Transverse colon (tissue), 4 donors: Measurements from ENCODE around the gene EXOSC10. TPM values are rescaled to one million over a fixed set of nuclear protein-coding genes. Genes with fewer than 3 reads are reported as not detected.

Experiments
- DNase-seq: peaks from one replicate; pipeline ENCODE4 v3.0.0-alpha.2; 2019
- H3K27ac ChIP-seq, 4 donors: fragments of 200-600 bp; sonication (generic); 2 replicates each; pipeline ENCODE4 v1.5.1; 2016 to 2018; ENCODE audit warnings: inconsistent platforms in 4 of 4
- H3K27me3 ChIP-seq: fragments of 200-600 bp; sonication (generic); 2 replicates; pipeline ENCODE4 v1.5.1; 2017; ENCODE audit warnings: inconsistent platforms
- H3K36me3 ChIP-seq, 4 donors: fragments of 200-600 bp; sonication (generic); 2 replicates each; pipeline ENCODE4 v1.5.1; 2017 to 2019; ENCODE audit warnings: inconsistent platforms in 4 of 4
- H3K4me1 ChIP-seq, 4 donors: fragments of 200-600 bp; sonication (generic); 2 replicates each; pipeline ENCODE4 v1.5.1; 2017 to 2020; ENCODE audit warnings: inconsistent platforms in 4 of 4
- H3K4me3 ChIP-seq, 4 donors: fragments of 200-600 bp; sonication (generic); 1 replicate in 1 of 4; 2 replicates in 3 of 4; pipeline versions ENCODE4 v1.5.1 to v1.6.1; 2017 to 2019; ENCODE audit warnings: inconsistent platforms in 4 of 4
- H3K9me3 ChIP-seq, 2 donors: fragments of 200-600 bp; sonication (generic); 2 replicates each; pipeline ENCODE4 v1.5.1; 2017 to 2019; ENCODE audit warnings: inconsistent platforms in 2 of 2
- EP300 ChIP-seq: sonication (generic); formaldehyde crosslinking; IDR thresholded peaks from one replicate; pipeline ENCODE4 v1.6.1; 2017; ENCODE audit warnings: antibody characterized with exemption, low read depth
- POLR2A ChIP-seq: fragments of 450-650 bp; IDR thresholded peaks from one replicate; pipeline ENCODE4 v1.6.1; 2016; ENCODE audit warnings: antibody characterized with exemption, mild to moderate bottlenecking, moderate library complexity
- POLR2AphosphoS5 ChIP-seq, 3 donors: sonication (generic); formaldehyde crosslinking; IDR thresholded peaks; one replicate each; pipeline ENCODE4 v1.6.1; 2016; ENCODE audit warnings: antibody characterized with exemption in 3 of 3
- WGBS, 2 donors: methylation state at CpG; one replicate each; pipeline ENCODE4 v1.1.5; 2018; ENCODE audit warnings: low coverage in 1 of 2; 5-methylcytosine and 5-hydroxymethylcytosine counted together
- in situ Hi-C, 4 donors: fragments of 200-750 bp; cut with MboI; loops; one replicate each; pipeline versions ENCODE4 v1.15.0 to v1.15.1; 2017; ENCODE audit warnings: low sequenced_read_pairs in 3 of 4, low pct_ligation_motif_present in 1 of 4, low pct_unique_long_range_greater_than_20kb in 1 of 4
- intact Hi-C: fragments of 100-400 bp; cut with DNase I; formaldehyde crosslinking; loops from one replicate; pipeline ENCODE4 v1.15.1; 2023; ENCODE audit warnings: low total_unique reads
- total RNA-seq, 4 donors: library from RNA; depleted of rRNA; stranded (reverse); fragments of >200 nt; gene quantifications; one replicate each; pipeline ENCODE4 v1.1.0, GENCODE V29; 2016
- TF ChIP-seq, protein P1 (sequence below), 5 experiments: fragments of 200-600 bp in 3 of 5; fragments of 450-650 bp in 2 of 5; sonication (generic) in 3 of 5; IDR thresholded peaks; 1 replicate in 2 of 5; 2 replicates in 3 of 5; pipeline ENCODE4 v1.5.1; 2016 to 2017; ENCODE audit warnings: antibody characterized with exemption in 5 of 5, inconsistent platforms in 3 of 5, mild to moderate bottlenecking in 2 of 5, moderate library complexity in 1 of 5

The EXOSC10 gene
- total RNA-seq, 4 donors from 2014 or later: 43.8 to 113 (median 68.7) TPM

DNA sequence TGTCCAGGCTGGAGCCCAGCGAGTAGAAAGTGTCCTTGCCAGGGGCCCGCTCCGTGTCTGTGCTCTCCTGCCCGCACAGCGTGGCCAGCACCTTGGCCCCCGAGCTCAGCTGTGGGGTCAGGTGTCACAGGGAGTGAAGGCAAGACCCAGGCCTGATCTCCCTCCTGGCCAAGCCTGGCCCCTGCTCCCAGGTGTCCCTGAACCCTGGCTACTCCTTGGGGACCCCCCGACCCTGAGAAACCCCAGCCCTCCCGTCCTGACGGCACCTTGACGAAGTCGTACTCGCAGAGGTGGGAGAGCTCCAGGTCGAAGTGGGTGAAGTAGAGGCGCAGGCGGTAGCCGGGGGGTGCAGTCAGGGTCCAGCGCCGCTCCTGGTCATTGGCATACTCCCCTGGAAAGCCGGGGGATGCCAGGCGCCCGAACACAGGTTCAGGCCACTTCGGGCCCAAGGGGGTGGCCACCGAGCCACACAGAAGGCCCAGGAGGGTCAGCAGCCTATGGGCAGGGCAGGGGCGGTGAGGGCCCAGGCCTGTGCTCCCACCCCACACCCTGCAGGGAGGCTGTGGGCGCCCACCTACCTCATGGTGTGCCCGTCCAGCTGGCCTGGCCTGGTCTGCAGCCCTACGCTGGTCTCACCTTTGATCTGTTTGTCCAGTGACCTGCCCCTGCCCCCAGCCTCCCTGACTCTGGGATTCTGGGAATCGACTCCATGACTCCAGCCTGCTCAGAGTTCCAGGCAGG, 52.9 kb downstream of the EXOSC10 start, which contains the start of gene MASP2:
TSS of gene MASP2 (minus strand) at position 615 of the 741 bp plus-strand sequence. CDS start at position 583, 32 bp downstream.
- in situ Hi-C loops: loop anchor here in 2 of 4 donors (25.0 kb wide), 1 partner anchor 591 kb away; no protein-coding TSS in a partner anchor
- intact Hi-C loops: no loop called here
- TF ChIP-seq POLR2A: no peak
- TF ChIP-seq, protein P1, sequence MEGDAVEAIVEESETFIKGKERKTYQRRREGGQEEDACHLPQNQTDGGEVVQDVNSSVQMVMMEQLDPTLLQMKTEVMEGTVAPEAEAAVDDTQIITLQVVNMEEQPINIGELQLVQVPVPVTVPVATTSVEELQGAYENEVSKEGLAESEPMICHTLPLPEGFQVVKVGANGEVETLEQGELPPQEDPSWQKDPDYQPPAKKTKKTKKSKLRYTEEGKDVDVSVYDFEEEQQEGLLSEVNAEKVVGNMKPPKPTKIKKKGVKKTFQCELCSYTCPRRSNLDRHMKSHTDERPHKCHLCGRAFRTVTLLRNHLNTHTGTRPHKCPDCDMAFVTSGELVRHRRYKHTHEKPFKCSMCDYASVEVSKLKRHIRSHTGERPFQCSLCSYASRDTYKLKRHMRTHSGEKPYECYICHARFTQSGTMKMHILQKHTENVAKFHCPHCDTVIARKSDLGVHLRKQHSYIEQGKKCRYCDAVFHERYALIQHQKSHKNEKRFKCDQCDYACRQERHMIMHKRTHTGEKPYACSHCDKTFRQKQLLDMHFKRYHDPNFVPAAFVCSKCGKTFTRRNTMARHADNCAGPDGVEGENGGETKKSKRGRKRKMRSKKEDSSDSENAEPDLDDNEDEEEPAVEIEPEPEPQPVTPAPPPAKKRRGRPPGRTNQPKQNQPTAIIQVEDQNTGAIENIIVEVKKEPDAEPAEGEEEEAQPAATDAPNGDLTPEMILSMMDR (IDR thresholded peaks at IDR 0.05): no peak
- no peak for TF ChIP-seq EP300
- TF ChIP-seq POLR2AphosphoS5 (IDR thresholded peaks at IDR 0.05): no peak
- Histone ChIP-seq H3K27me3 (no peaks in the 10 kb centered on the region), H3K9me3 (no peaks in the 10 kb centered on the region), H3K36me3 (no peaks in the 10 kb centered on the region), H3K4me3 (no peak within 1 kb of the TSS), H3K27ac (no peak within 1 kb of the TSS), H3K4me1 (no peaks in the 10 kb centered on the region)
- 60 to 89% methylated on average over 1 to 28 of the region's 28 CpGs for WGBS, 2 donors
- DNase-seq: no peak

DNA sequence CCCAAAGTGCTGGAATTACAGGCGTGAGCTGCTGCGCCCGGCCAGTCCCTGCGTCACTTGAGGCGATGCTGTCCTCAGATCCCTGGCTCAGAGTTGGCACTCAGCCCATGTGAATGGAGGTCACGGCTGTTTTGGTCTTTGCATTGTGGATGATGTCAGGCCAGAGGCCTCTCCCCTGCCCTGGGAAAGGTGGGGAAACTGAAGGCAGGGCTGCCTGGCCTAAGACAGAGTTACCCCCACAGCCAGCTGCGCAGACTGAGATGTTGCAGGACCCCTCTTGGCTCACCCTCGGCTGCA, 53.5 kb downstream of the EXOSC10 start:
- no peak overlapping the region for H3K4me3 ChIP-seq
- DNase-seq: no peak
- no peaks in the 10 kb centered on the region for H3K36me3 ChIP-seq
- 60 to 78% methylated on average over 1 to 8 of the region's 8 CpGs for WGBS, 2 donors
- in situ Hi-C loops: loop anchor here in 2 of 4 donors (25.0 kb wide), 1 partner anchor 591 kb away; no protein-coding TSS in a partner anchor
- TF ChIP-seq POLR2A (no peak), EP300 (no peak), POLR2AphosphoS5 (IDR thresholded peaks at IDR 0.05) (no peak)
- TF ChIP-seq, protein P1 (IDR thresholded peaks at IDR 0.05): no peak
- intact Hi-C loops: no loop called here
- H3K27me3 ChIP-seq: no peaks in the 10 kb centered on the region
- H3K27ac ChIP-seq: no peak overlapping the region
- no peaks in the 10 kb centered on the region for H3K4me1 ChIP-seq
- H3K9me3 ChIP-seq: no peaks in the 10 kb centered on the region

DNA sequence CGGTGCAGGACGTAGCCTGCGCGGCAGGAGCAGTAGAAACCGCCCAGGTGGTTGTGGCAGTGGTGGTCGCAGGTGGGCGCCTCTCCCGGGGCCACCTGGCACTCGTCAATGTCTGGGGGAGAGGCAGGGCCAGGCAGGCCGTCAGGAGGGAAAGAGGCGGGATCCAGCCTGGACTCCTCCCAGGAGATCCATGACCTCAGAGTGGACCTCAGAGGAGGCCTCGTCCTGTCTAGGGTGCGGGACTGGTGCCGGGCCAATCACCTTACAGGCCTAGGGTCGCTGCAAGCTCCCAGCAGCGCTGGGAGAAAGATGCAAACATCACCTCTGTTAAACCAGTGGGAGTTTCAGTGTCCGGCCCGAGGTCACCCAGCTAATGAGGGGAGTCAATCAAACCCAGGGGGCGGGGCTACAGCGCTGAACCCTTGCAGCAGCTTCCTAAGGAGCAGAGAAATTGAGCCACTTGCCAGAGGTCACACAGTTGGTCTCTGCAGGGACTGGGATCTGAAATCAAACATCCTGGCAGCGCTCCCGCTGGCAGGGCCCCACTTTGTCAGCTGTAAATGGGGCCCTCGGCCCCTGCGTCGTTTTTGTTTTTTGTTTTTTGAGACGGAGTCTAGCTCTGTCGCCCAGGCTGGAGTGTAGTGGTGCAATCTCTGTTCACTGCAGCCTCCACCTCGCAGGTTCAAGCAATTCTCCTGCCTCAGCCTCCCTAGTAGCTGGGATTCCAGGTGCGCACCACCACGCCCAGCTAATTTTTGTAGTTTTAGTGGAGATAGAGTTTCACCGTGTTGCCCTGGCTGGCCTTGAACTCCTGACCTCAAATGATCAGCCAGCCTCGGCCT, 54.0 kb downstream of the EXOSC10 start:
- no peaks in the 10 kb centered on the region for H3K4me1 ChIP-seq
- TF ChIP-seq, protein P1 (IDR thresholded peaks at IDR 0.05): no peak
- TF ChIP-seq POLR2A (no peak), EP300 (no peak), POLR2AphosphoS5 (IDR thresholded peaks at IDR 0.05) (no peak)
- 69 to 76% methylated on average over 4 to 32 of the region's 32 CpGs for WGBS, 2 donors
- intact Hi-C loops: no loop called here
- H3K27ac ChIP-seq: no peak overlapping the region
- no peaks in the 10 kb centered on the region for H3K36me3 ChIP-seq
- no peaks in the 10 kb centered on the region for H3K9me3 ChIP-seq
- in situ Hi-C loops: loop anchor here in 2 of 4 donors (25.0 kb wide), 1 partner anchor 592 kb away; no protein-coding TSS in a partner anchor
- no peaks in the 10 kb centered on the region for H3K27me3 ChIP-seq
- DNase-seq: no peak
- H3K4me3 ChIP-seq: no peak overlapping the region

- TF ChIP-seq, protein P1 (IDR thresholded peaks at IDR 0.05): no peak
- no peak for TF ChIP-seq POLR2AphosphoS5 (IDR thresholded peaks at IDR 0.05)
- no peak for TF ChIP-seq EP300
- no peak for TF ChIP-seq POLR2A
- Histone ChIP-seq H3K9me3 (no peaks in the 10 kb centered on the region), H3K27me3 (no peaks in the 10 kb centered on the region), H3K27ac (no peak overlapping the region), H3K4me3 (no peak overlapping the region), H3K36me3 (no peaks in the 10 kb centered on the region), H3K4me1 (no peaks in the 10 kb centered on the region)
- intact Hi-C loops: no loop called here
- DNase-seq: no peak
- in situ Hi-C loops: loop anchor here in 2 of 4 donors (25.0 kb wide), 1 partner anchor 592 kb away; no protein-coding TSS in a partner anchor
- WGBS, 2 donors: 83 to 87% methylated on average over 3 to 13 of the region's 16 CpGs
Measured at GRCh38 chr1:11044849-11045427, 54.7 kb downstream of the EXOSC10 start.
